Activated CD8-positive, alpha-beta memory T cell treated with anti-CD3 and anti-CD28 coated beads, Interleukin-2, amount 10 ng/mL, durations not matched to agents 7 days and 5 days (primary cell): ENCODE measurements around the gene KCTD18. TPM values are rescaled to one million over a fixed set of nuclear protein-coding genes. Genes with fewer than 3 reads are reported as not detected.

ENCODE experiments used
- ATAC-seq: fragments of 150-1000 bp; cut with Tn5 transposase; one replicate; pipeline ENCODE4 v1.10.0; 2021; ENCODE audit warnings: moderate library complexity
- CTCF ChIA-PET: fragments of 350-600 bp; sonication (Branson Sonifier 250); formaldehyde crosslinking; loops from one replicate; lab custom pipeline; 2021; ENCODE audit warnings: antibody characterized with exemption; lab: Charles Lee
- DNase-seq: peaks from one replicate; pipeline ENCODE4 v3.0.0-alpha.2; 2020
- H3K27ac Mint-ChIP-seq: one replicate; pipeline ENCODE4 v1.8.0; 2021; ENCODE audit warnings: mild to moderate bottlenecking, mixed read lengths
- H3K27me3 Mint-ChIP-seq: one replicate; pipeline ENCODE4 v1.8.0; 2021; ENCODE audit warnings: mixed read lengths
- H3K36me3 Mint-ChIP-seq: one replicate; pipeline ENCODE4 v1.8.0; 2021; ENCODE audit warnings: mild to moderate bottlenecking, mixed read lengths
- H3K4me1 Mint-ChIP-seq: one replicate; pipeline ENCODE4 v1.8.0; 2021; ENCODE audit warnings: mixed read lengths
- H3K4me3 Mint-ChIP-seq: one replicate; pipeline ENCODE4 v1.8.0; 2021; ENCODE audit warnings: mild to moderate bottlenecking, moderate library complexity, mixed read lengths
- H3K9me3 Mint-ChIP-seq: one replicate; pipeline ENCODE4 v1.8.0; 2022; ENCODE audit warnings: low read depth, mixed read lengths
- total RNA-seq, 2 experiments: library from RNA; stranded (reverse); gene quantifications; one replicate each; pipeline ENCODE4 v1.2.3, GENCODE V29; 2021

KCTD18 gene
- total RNA-seq, 2 experiments from 2014 or later = 14.4 to 16.3 TPM

- Mint-ChIP-seq H3K4me3 (no peak overlapping the region), H3K27me3 (no peaks in the 10 kb centered on the region), H3K27ac (no peak overlapping the region), H3K36me3 (peaks cover 46% of the 10 kb centered on the region), H3K9me3 (no peaks in the 10 kb centered on the region), H3K4me1 (peaks cover 33% of the 10 kb centered on the region)
- no peak for ATAC-seq
- DNase-seq = no peak
- CTCF ChIA-PET = interaction anchor here (1.3 to 5.9 kb wide), 2 partner anchors 19 to 56 kb away, joined by 3 to 19 read pairs; no protein-coding TSS in a partner anchor
These were observed 46.4 kb downstream of the KCTD18 start for GRCh38 chr2:200463452-200463851.

GRCh38 chr2:200461846-200462710, 47.8 kb downstream of the KCTD18 start:
- H3K27me3 Mint-ChIP-seq = no peaks in the 10 kb centered on the region
- DNase-seq (no peak), ATAC-seq (no peak)
- H3K36me3 Mint-ChIP-seq = peaks cover 36% of the 10 kb centered on the region
- CTCF ChIA-PET = interaction anchor here (1.2 to 1.4 kb wide), 2 partner anchors 9 to 17 kb away, joined by 3 to 4 read pairs; no protein-coding TSS in a partner anchor
- H3K9me3 Mint-ChIP-seq = no peaks in the 10 kb centered on the region
- peaks cover 19% of the 10 kb centered on the region for H3K4me1 Mint-ChIP-seq
- no peak overlapping the region for H3K27ac Mint-ChIP-seq
- no peak overlapping the region for H3K4me3 Mint-ChIP-seq

DNA sequence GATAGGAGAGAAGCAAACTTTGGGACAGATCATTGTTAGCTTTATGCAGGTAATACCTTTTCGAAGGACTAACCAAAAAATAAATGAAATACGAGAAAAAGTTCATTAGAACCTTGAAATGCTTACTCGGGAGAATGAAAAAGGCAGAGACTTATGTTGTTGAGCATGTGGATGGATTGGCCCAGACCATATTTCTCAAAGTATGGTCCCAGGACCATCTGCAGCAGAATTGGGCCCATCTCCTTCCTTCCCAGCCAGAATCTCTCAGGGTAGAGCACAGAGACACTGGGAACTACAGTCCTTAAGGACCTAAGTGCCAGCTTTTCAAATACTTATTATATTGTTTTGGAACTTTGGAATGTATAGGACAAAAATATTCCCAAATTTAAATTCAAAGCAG, 50.8 kb downstream of the KCTD18 start:
- no peaks in the 10 kb centered on the region for H3K9me3 Mint-ChIP-seq
- peaks cover 41% of the 10 kb centered on the region for H3K36me3 Mint-ChIP-seq
- CTCF ChIA-PET = interaction anchor here (0.7 kb wide), 1 partner anchor 108 kb away, joined by 3 read pairs; no protein-coding TSS in a partner anchor
- DNase-seq (no peak), ATAC-seq (no peak)
- no peak overlapping the region for H3K4me3 Mint-ChIP-seq
- H3K4me1 Mint-ChIP-seq = peaks cover 27% of the 10 kb centered on the region
- no peak overlapping the region for H3K27ac Mint-ChIP-seq
- H3K27me3 Mint-ChIP-seq = no peaks in the 10 kb centered on the region

DNA sequence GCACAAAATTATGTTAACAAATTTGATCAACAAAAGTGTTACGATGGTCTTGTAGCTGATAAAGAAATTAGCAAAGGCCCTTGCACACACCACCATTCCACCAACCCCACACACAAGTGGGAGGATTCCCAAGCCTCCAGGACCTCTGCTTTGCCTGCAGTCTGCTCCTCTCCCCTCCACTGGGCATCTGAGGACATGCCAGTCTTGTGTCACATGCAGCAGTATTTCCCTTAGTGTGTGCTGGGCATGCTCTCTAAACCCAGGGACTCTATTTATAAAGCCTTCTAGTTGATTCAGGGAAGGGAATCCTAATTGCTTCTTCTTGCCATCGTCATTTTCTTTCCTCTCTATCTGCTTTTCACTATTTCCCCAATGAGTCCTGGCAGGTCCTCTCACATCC, 53.3 kb downstream of the KCTD18 start:
- no peaks in the 10 kb centered on the region for H3K27me3 Mint-ChIP-seq
- ATAC-seq (no peak), DNase-seq (no peak)
- H3K27ac Mint-ChIP-seq = no peak overlapping the region
- no peaks in the 10 kb centered on the region for H3K9me3 Mint-ChIP-seq
- peaks cover 24% of the 10 kb centered on the region for H3K4me1 Mint-ChIP-seq
- H3K36me3 Mint-ChIP-seq = peaks cover 30% of the 10 kb centered on the region
- H3K4me3 Mint-ChIP-seq = no peak overlapping the region
- CTCF ChIA-PET = interaction anchor here (1.3 kb wide), 1 partner anchor 11 kb away, joined by 3 read pairs; no protein-coding TSS in a partner anchor

- no peaks in the 10 kb centered on the region for H3K27me3 Mint-ChIP-seq
- DNase-seq (no peak), ATAC-seq (no peak)
- H3K27ac Mint-ChIP-seq = peak overlapping the region; percentile 1
- CTCF ChIA-PET = interaction anchor here (1.0 to 1.3 kb wide), 2 partner anchors 12 to 15 kb away, joined by 3 read pairs; no protein-coding TSS in a partner anchor
- H3K36me3 Mint-ChIP-seq = peaks cover 25% of the 10 kb centered on the region
- H3K9me3 Mint-ChIP-seq = no peaks in the 10 kb centered on the region
- H3K4me3 Mint-ChIP-seq = no peak overlapping the region
- peaks cover 24% of the 10 kb centered on the region for H3K4me1 Mint-ChIP-seq
These were observed 53.9 kb downstream of the KCTD18 start for GRCh38 chr2:200455958-200456421.

GRCh38 chr2:200454927-200455801, 54.7 kb downstream of the KCTD18 start:
- DNase-seq = no peak
- Mint-ChIP-seq H3K27ac (peak overlapping the region; percentile 32), H3K36me3 (peaks cover 30% of the 10 kb centered on the region), H3K4me3 (no peak overlapping the region), H3K27me3 (no peaks in the 10 kb centered on the region), H3K4me1 (peaks cover 24% of the 10 kb centered on the region), H3K9me3 (no peaks in the 10 kb centered on the region)
- CTCF ChIA-PET = interaction anchor here (1.0 to 1.5 kb wide), 3 partner anchors 13 to 16 kb away, joined by 3 to 4 read pairs (median 3); no protein-coding TSS in a partner anchor
- ATAC-seq = peak; percentile 72

GRCh38 chr2:200453853-200454534, 55.9 kb downstream of the KCTD18 start:
- no peak for DNase-seq
- H3K4me3 Mint-ChIP-seq = no peak overlapping the region
- H3K36me3 Mint-ChIP-seq = peaks cover 31% of the 10 kb centered on the region
- H3K27me3 Mint-ChIP-seq = no peaks in the 10 kb centered on the region
- peak overlapping the region; percentile 6 for H3K27ac Mint-ChIP-seq
- CTCF ChIA-PET = interaction anchor here (1.5 to 1.8 kb wide), 2 partner anchors 14 to 27 kb away, joined by 4 to 7 read pairs; no protein-coding TSS in a partner anchor
- ATAC-seq = no peak
- H3K9me3 Mint-ChIP-seq = no peaks in the 10 kb centered on the region
- H3K4me1 Mint-ChIP-seq = peaks cover 24% of the 10 kb centered on the region

DNA sequence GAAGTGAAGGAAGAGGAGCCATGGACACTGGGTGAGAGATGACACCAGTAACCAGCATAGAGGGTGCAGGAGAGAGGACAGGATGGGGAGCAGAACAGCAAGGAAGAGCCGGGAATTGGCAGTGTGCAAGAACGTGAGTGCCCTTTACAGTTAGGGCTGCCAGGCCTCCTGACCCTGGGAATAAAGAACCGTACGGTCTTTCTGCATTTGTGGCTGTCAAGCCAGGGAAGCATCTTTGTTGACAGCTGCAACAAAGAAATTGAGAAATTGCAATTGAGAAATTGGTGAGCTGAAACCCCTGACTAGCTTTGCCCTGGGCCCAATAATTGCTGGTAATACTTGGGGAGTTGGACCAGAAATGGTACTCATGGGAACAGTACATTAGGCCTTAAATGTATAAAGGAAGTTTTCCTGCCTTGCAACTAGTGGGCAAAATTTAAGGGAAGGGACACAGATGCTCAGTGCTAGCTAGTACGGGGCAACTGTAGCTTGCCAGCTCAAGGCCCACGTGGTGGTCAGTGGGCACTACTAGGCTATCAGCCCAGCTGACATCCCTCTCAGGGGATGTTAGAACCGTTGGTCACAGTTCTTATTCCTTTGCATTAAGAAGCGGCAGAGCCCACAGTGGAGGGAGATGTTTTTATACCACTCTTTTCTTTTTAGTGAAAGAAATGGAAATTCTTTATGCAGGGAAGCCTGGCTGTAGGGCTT, 56.6 kb downstream of the KCTD18 start:
- Mint-ChIP-seq H3K4me1 (peaks cover 31% of the 10 kb centered on the region), H3K4me3 (no peak overlapping the region), H3K27me3 (no peaks in the 10 kb centered on the region), H3K9me3 (no peaks in the 10 kb centered on the region), H3K27ac (no peak overlapping the region), H3K36me3 (peaks cover 32% of the 10 kb centered on the region)
- DNase-seq (no peak), ATAC-seq (no peak)
- CTCF ChIA-PET = interaction anchor here (1.8 kb wide), 1 partner anchor 28 kb away, joined by 7 read pairs; no protein-coding TSS in a partner anchor

GRCh38 chr2:200452377-200452776, 57.5 kb downstream of the KCTD18 start:
- H3K9me3 Mint-ChIP-seq = no peaks in the 10 kb centered on the region
- CTCF ChIA-PET = no interaction called here
- DNase-seq = no peak
- peaks cover 33% of the 10 kb centered on the region for H3K36me3 Mint-ChIP-seq
- H3K27ac Mint-ChIP-seq = no peak overlapping the region
- no peak for ATAC-seq
- H3K27me3 Mint-ChIP-seq = no peaks in the 10 kb centered on the region
- no peak overlapping the region for H3K4me3 Mint-ChIP-seq
- peaks cover 33% of the 10 kb centered on the region for H3K4me1 Mint-ChIP-seq

DNA sequence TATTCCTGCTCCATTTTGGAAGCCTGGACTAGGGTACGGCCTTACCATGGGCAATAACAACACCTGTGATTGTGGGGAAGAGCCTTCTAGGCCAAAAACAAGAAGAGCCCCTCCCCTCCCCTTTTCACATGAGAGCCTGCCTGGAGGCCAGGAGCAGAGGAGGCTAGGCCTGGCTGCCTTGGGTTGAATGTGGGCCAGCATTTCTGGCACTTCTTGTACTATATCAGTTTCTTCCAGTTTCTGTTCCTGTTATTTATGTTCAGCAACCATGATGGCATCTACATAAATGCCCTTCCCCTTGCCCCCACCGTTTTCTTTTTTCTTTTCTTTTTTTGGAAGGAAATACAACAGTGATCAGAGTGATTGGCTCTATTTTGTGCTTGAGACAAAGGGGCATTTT, 58.4 kb downstream of the KCTD18 start:
- no peaks in the 10 kb centered on the region for H3K9me3 Mint-ChIP-seq
- CTCF ChIA-PET = no interaction called here
- DNase-seq (no peak), ATAC-seq (no peak)
- H3K4me3 Mint-ChIP-seq = no peak overlapping the region
- H3K27ac Mint-ChIP-seq = no peak overlapping the region
- H3K27me3 Mint-ChIP-seq = no peaks in the 10 kb centered on the region
- peaks cover 31% of the 10 kb centered on the region for H3K4me1 Mint-ChIP-seq
- peaks cover 32% of the 10 kb centered on the region for H3K36me3 Mint-ChIP-seq

DNA sequence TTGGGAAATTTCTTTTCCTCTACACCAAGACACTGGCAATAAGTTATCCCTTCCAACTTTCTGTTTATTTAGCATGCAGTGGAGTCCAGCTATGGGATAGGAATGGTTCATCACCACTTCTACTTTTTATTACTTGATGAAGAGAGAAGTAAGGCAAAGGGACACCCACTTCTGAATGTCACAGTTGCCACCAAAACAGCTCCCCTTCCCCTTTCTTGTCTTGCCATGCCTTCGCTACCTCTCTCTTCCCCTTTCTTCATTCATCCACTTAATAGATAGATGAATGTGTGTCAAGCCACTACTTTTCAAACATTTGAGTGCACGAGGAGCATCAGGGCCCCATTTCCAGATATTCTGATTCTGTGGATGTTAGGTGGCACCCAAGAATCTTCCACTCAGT, 59.6 kb downstream of the KCTD18 start:
- Mint-ChIP-seq H3K4me1 (peaks cover 23% of the 10 kb centered on the region), H3K36me3 (peaks cover 32% of the 10 kb centered on the region), H3K27ac (no peak overlapping the region), H3K9me3 (no peaks in the 10 kb centered on the region), H3K27me3 (no peaks in the 10 kb centered on the region), H3K4me3 (no peak overlapping the region)
- CTCF ChIA-PET = interaction anchor here (1.3 kb wide), 1 partner anchor 25 kb away, joined by 3 read pairs; no protein-coding TSS in a partner anchor
- DNase-seq (no peak), ATAC-seq (no peak)

GRCh38 chr2:200449149-200449548, 60.7 kb downstream of the KCTD18 start:
- no peak overlapping the region for H3K27ac Mint-ChIP-seq
- H3K4me3 Mint-ChIP-seq = no peak overlapping the region
- no peak for DNase-seq
- H3K27me3 Mint-ChIP-seq = no peaks in the 10 kb centered on the region
- CTCF ChIA-PET = interaction anchor here (1.3 kb wide), 1 partner anchor 24 kb away, joined by 3 read pairs; no protein-coding TSS in a partner anchor
- peaks cover 32% of the 10 kb centered on the region for H3K36me3 Mint-ChIP-seq
- H3K4me1 Mint-ChIP-seq = peaks cover 14% of the 10 kb centered on the region
- H3K9me3 Mint-ChIP-seq = no peaks in the 10 kb centered on the region
- ATAC-seq = no peak
